GM18867 (cell line): Measurements from ENCODE around the gene GLYATL1.
A peak's percentile ranks its signal among the peaks of the same experiment; 100 is the strongest.

Experiments used
- ATAC-seq: cut with Tn5 transposase; IDR thresholded peaks from one replicate; pipeline ENCODE4 v1.9.1; 2021; ENCODE audit warnings: mild to moderate bottlenecking, moderate library complexity; ENCODE audit not compliant: unreplicated experiment

Gene GLYATL1, protein sequence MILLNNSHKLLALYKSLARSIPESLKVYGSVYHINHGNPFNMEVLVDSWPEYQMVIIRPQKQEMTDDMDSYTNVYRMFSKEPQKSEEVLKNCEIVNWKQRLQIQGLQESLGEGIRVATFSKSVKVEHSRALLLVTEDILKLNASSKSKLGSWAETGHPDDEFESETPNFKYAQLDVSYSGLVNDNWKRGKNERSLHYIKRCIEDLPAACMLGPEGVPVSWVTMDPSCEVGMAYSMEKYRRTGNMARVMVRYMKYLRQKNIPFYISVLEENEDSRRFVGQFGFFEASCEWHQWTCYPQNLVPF

DNA sequence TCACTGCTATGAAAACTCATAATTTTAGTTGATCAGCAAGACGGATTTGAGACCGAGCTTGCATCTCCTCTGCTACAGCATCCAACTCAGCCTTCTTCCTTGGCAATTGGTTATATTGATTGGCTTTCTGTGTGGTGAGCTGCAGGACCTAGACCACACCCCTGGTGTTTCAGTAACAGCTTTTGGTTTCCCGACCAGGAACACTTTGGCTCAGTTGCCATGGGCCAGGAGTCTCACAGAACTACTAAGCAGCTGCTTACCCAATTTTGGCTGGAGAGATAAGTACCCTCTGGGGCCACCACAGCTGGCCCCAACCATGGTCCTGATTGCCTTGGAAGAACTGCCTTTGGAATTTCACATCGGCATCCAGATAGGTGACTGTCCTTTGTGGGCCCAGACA lies at the start of gene GLYATL1:
GLYATL1 (plus strand) TSS at position 212 of the 400 bp plus-strand sequence. CDS start 7,600 bp downstream, outside the sequence.
- ATAC-seq = no peak

DNA sequence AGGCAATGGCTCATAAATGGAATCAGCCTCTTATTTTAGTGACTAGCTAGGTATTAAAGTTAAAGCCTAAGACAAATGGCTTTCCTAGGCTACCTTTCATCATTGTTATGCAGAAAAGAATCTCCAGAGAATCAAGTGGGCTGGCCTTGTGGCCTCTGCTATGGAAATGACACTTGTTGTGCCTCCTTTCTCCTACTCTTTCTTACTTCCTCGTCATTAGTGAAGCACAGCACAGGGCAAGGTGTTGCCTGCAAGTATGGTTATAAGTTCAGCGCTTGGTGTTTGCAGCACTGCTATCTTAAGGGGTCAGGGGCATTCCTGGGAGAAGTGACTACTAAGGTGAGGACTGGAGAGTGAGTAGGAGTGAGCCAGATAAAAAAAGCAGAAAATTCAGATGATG lies 45.4 kb upstream of the GLYATL1 start:
- no peak for ATAC-seq

DNA sequence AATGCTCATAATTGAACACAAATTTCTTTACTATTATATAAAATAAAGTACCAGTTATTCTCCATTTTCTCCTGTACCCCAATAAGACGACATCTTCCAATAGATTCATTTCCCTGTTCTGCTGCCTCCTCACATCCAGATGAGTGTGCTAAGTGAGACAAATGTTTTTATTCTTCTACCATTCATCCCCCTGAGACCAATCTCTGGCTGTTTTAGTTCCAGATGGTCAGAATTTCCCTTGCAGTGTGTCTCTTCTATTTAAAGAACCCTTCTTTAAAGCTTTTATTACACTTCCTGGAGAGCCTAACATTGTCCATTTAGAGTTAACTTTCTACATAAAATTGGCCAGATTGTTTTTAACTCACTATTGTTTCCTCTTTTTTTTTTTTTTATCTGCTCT lies 41.2 kb upstream of the GLYATL1 start:
- ATAC-seq = no peak

DNA sequence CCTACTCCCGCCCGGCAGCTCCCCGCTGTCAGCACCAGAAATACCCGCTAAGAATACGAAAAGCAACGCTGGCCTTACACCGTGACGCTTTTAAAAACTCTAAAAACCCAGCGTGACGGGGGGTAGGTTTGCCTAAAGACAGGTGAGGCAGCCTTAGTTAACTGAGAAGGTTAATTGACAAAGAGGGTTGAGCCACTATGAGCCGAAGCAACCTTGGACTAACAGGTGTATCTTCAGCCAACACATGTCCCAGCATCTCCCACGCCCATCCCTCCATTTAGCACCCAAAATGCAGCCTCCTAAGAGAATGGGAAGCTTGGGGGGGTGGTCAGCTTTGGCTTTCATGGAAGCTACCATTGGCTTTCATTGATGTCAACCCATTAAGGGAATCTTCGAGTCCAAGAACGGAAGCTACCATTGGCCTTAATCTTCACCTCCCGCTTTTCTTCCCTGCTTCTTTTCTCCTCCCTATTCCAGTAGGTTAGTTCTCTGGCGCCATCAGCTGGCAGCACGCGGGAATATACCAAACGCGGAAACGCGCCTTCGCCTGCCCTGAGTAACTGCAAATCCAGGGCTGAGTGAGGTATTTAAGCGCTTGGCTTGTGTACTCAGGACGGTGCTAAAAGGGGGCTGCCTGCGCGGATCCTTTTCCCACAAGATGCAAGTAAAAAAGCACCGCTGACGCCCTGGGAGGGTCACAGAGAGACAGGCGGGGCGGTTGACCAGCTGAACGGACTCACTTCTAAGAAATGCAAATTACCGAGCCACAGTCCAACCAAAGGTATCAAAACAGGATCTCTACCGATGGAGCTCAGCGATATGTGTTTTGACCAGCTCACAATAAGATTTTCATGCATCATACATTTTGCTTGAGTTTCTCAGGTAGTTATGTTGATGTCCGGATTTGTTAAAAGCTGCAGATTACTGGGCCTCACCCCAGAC lies 38.5 kb upstream of the GLYATL1 start:
- peak; percentile 70 for ATAC-seq

DNA sequence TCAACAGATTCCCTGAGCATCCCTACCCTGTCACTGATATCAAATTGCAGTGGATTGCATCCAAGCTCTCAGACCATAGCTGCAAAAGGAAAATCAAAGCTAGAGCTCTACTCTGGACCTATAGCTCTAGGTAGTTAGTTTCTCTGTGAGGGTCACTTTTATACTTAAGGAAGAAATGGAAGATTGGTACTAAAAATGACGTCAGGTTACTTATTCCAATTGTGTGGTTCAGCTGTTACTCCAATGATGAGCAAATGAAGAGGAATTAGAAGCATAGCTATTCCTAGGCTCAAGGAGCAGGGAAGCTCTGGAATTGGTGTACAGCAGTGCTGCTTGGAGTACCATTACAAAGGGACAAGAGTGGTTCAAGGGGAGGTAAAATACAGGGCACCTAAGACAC lies 36.4 kb upstream of the GLYATL1 start:
- no peak for ATAC-seq

DNA sequence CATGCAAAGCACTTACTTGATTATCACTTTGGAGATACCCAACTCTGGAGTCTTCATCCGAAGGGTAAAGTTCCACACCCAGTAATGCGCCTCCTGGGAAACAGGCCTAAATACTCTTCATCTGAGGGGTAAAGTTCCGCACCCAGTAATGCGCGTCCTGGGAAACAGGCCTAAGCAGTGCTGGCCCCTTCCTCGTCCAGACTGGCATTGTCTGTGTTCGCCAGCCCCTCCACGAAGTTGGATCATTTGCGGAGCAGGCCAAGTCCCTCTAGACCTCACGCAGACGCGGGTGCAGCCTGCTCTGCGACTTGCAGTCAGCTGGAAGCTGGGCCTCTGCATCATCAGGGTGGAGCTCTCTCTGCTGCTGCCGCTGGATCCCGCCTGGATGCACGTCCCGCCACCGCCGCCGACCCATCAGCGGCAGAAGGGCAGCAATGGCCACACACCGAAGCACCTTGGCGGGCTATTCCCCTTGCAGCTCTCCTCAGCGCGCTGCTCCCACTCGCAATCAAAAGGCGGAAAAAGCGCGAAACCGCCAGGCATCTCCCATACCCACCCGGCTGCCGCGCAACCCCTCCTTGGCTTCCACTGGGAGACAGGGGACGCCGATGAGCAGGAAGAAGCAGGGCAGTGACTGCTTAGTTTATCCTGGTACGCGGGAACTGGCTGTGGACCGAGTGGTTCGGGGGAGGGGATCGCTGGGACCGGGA lies 34.1 kb upstream of the GLYATL1 start:
- no peak for ATAC-seq

DNA sequence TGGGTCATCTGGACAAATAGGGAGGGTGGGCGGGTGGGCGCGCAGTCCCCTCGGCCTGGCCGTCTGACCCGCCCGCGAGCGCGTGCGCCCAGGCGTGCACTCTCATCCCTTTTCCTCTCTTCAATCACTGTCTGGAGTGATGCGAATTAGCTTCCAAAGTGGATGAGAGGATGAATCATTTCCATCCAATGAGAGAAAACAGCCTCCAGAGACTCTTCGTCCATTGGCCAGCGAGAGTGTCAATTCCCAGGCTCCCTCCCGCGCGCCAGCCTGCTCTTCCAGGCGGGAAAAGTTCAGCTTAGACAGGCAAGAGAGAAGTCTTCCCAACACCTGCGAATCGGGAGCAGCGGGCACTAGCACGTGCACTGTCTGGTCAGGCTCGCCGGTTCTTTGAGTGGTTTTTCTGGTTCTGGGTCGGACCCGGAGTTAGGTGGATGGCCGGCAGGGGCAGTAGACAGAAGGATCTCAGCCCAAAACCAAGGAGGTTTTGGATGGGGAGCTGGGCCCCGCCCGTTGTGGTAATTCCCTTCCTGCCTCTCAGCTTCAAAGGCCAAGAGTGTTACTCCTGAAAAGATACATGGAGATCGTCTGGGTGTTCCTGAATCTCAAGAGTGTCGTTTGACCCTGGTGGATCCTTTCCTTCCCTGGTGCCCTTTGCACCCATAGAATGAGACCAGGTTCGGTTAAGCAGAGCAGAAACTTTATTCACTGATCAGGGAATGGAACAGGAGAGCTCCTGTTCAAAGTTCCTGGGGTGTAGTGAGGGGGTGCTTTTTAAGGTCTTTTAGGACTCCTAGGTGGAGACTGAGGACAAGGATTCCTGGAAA lies 33.4 kb upstream of the GLYATL1 start:
- ATAC-seq = no peak

DNA sequence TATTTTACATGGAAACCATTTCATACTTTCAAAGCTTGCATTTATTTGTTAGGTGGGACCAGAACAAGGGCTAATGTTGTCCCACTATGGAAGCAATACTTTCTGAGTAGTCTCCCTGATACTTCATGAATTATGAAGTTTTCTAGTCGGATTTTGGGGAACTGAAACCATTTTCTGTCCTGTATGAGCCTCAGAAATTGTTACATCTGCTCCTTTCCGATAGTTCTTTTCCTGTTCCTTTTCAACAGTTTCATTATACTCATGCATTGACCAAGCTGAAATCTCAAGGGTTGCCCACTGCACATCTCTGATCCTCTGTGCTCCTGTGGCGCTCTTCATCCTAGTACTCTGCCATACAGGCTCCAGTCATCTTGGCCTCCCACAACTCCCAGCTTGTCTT lies 31.5 kb upstream of the GLYATL1 start:
- no peak for ATAC-seq

DNA sequence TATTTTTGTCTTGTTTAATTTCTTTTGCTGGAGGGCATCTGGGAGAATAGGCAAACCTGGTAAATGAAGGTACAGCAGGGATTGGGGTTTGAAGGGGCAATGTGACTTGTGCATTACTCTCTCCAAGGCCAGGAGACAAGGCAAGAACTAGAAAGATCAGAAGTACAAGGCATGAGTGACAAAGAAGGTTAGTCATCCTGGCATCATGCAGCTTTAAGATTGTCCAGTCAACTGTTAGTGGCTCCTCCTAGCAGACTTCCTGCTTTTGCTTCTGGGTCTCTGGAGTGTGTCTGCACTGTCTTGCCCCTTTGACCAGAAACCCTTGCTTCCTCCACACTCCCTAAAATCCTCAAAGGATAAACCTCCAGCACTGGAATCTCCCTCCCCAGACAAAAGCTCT lies 27.2 kb upstream of the GLYATL1 start:
- ATAC-seq = no peak

DNA sequence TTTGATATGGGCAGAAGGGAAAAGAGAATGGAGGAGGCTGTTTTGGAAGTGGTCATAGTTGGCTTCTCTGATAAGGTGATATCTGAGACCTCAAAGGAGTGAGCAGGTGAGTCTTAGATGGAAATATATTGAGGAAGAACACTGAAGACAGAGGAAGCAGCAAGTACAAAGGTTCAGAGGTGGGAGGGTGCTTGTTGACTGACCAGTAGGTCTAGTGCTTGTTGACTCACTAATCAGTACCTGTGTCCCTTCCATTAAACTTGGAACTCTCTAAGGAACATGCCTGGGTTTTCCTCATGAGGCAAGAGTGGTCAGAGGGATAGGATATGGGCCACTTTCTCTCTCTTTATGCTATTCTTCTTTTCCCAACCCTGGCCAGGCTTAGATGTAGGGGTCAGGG lies 25.6 kb upstream of the GLYATL1 start:
- ATAC-seq = no peak

DNA sequence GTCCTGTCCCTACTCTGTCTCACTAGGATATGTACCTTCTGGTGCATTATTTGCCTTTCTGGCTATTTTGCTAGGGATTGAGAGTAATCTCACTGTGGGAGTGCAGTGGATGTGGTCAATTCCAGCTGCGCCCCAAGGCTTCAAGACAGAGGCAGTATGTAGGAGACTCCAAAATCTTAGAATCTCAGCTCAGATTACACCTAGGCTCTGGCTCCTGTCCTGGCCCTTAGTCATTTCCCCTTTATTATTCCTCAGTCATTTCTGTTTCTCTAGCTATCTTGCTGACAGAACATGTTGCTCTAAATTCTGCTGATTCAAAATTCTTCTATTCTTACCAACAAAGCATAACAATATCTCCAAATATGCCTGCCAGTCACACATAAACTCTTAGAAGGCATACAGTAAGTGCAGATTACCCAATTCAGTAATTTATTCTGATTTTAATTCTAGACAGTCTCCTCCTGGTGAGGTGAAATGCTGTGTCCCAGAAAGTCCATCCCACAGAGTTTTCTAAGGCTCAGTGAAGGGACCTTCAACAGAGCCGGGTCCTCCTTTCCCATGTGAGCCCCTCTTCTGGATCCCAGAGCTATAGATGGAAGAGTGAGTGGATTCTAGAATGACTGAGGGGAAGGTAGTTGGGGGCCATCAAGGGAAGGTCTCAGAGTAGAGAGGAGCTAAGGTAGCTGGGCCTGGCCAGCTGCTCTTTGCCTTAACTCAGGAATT lies 24.3 kb upstream of the GLYATL1 start:
- no peak for ATAC-seq

DNA sequence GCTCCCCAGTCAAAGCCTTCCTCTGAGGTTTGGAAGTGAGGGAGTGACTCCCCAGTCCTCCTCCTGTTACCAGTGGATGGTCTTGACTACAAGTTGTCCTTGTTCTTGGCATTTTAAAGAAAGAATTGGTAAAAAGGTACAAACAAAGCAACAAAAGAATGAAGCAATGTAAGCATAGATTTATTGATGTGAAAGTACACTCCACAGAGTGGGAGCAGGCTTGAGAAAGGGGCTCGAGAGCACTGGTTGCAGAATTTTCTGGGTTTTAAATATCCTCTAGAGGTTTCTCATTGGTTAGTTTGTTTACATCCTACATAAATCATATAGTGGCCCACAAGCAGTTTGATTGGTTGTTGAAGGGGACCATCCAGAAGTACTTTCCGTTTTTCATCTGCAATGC lies 22.7 kb upstream of the GLYATL1 start:
- ATAC-seq = no peak

DNA sequence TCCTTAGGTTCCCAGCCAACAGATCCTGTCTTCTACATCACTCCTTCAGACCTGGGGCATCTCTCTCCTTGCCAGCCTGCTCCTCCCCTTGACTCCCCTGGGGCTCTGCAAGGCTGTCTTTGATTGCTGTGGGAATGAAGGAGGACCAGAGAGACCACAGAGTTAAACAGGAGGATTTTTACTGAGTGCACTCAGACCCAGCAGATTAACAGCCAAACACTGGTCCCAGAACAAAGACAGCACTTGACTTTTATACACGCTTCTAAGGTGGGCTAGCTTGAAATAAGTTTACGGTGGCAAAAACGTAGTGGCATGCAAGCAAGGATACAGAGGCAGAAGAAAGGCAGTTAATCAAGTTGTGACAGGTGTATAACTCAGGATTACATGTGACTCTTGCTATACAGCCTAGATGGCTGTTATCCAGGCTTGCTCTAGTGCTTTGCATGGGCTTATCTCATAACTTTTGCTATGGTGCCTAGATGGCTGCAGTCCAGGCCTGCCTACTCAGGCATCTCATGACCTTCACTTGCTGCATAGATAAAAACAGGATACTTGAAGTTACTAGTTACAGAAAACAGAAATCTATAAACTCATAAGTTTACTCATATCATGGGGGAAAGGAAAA lies 22.0 kb upstream of the GLYATL1 start:
- no peak for ATAC-seq

DNA sequence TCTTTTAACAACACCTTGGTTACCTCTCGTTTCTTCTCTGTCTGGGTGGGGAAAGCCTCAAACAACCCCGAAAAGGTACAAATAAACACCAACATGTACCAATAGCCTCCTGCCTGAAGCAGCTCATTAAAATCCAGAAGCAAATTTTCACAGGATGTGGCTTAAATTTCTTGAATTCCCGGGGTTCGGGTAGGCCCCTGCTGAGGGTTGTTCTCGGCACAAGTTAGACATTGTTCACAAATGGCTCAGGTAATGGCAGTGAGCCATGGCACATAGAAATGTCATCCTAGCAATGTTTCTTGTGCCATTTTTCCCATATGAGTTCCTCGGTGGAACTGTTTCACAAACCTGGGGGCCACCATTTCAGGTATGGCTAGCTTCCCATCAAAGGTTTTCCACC lies 19.7 kb upstream of the GLYATL1 start:
- no peak for ATAC-seq

DNA sequence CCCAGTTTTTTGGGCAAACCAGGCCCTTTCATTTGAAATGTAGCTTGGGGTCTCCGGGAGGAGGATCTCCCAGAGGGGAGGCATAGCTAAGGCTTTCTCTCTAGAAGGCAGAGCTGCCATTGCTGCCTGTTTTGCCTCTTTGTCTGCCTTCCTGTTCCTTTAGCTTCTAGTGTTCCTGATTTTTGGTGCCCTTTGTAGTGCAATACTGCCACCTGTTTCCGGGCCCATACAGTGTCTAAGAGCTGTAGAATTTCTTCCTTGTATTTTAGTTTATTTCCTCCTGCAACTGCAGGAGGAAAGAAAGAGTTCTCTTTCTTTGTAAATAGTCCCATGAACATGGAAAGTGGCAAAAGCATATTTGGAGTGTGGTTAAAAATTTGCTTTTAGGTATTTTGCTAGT lies 19.3 kb upstream of the GLYATL1 start:
- no peak for ATAC-seq

DNA sequence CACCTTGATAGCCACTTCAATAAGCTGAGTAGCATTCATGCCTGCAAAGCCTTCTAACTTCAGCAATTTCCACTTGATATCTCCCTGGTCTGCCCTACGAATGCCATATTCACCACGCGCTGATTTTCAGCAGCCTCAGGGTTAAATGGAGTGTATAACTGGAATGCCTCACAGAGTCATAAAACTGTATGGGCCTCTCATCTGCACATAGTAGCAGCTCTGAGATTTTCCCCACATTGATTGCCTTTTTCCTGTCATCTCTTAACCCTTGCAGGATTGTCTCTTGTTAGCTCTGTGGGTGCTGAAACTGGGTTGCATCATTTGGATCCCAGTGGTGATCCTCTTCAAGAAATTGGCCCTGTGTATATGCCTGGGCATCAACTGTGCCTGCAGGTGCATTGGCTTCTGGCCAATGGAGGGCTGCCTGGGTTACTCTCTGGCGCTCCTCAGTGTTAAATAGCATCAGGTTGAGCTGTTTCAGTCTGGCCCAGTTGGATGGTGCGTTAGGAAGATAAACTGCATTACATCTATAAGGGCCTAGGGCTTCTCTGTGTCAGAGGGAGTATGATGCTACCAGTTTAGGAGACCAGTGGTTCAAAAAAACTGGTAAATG lies 17.4 kb upstream of the GLYATL1 start:
- ATAC-seq = no peak

DNA sequence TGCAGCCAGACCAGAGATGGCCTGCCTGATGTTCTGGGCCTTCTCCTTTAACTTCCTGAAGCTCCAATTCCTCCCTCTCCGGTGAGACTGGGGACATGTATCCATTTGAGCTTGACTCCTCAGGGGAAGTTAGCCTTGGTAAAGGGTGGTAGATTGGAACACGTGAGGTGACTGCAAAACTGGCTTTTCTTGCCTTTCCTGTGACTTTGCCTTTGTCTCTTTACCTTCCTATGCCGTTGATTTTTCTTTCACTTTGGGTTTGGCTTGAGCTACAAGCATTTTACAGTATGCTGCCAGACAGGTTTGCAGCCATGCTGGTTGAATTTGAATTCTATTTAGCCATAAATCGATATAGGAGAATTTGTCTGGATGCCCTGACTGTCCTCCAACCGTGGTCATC lies 16.8 kb upstream of the GLYATL1 start:
- ATAC-seq = no peak

DNA sequence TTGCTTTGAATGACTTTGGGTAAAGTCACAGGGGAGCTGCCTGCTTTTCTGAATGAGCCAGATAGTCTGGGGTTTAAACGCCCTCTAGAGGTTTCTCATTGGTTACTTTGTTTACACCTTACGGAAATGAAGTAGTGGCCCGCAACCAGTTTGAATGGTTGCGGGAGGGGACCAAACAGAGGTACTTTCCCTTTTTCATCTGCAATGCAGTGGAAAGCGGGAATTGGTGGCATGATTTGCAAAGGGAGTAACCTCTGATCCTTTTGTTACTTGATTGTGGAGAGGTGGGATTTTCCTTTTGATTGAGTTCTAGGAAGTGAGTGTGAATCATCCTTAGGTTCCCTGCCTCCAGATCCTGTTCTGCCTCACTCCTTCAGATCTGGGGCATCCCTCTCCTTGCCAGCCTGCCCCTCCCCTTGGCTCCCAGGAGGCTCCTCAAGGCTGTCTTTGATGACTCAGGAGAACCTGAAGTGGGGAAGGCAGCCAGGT lies 15.9 kb upstream of the GLYATL1 start:
- peak; percentile 92 for ATAC-seq

DNA sequence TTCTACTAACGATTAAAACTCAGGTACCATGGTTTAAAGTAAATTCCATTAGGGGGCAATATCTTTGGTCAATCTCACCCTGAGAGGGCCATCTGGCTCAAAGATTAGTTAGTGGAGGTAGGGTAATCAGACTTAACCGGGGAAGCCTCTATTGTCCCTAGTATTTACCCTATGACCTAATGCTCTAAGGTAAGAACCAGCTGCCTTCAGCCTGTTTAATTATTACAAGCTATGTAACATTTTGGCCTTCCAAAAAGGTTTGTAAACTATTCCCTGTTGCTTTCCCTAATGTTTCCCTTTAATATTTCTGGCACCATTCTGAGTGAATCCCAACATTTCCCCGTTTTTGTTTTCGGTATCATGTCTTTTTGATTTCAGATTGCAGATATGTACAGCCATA lies 15.1 kb upstream of the GLYATL1 start:
- no peak for ATAC-seq
